NCI-H2107 treated with DMSO at 0.1 percent for 48 hours (cell line): Measurements from ENCODE around the gene PECR.
"Not testable (repeated sequence)": the region's sequence is repeated elsewhere in the genome, so short reads cannot be mapped to it uniquely, and the experiment has no call there.

Source experiments
- DNase-seq: peaks from one replicate; lab custom pipeline; 2025; ENCODE audit not compliant: unreplicated experiment; lab: John Stamatoyannopoulos, UW

PECR gene

GRCh38 chr2:216031960-216032689, 49.5 kb downstream of the PECR start:
- DNase-seq = no peak

- DNase-seq = no peak
Measured at GRCh38 chr2:216030216-216030615, 51.4 kb downstream of the PECR start.

- no peak for DNase-seq
Measured at GRCh38 chr2:216029416-216030129, 52.0 kb downstream of the PECR start.

DNA sequence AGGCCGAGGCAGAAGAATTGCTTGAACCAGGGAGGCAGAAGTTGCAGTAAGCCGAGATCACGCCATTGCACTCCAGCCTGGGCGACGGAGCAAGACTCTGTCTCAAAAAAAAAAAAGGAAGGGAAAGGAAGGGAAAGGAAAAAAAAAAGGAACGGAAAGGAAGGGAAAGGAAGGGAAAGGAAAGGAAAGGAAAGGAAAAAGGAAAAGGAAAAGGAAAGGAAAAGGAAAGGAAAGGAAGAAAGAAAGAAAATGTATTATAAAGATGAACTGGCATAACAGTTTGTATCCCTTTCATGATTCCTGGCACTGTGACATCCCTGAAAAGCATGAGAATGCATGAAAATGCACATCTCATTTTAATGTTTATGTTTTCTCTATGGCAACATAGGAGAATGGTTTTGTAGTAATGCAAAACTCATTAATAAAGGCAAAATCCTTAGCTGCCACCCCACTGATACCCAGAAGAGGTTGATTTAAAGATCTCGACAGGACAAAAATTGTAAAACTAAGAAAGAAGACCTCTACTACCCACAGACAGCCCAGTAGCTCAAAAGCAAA, 56.8 kb downstream of the PECR start:
- DNase-seq = no peak

DNA sequence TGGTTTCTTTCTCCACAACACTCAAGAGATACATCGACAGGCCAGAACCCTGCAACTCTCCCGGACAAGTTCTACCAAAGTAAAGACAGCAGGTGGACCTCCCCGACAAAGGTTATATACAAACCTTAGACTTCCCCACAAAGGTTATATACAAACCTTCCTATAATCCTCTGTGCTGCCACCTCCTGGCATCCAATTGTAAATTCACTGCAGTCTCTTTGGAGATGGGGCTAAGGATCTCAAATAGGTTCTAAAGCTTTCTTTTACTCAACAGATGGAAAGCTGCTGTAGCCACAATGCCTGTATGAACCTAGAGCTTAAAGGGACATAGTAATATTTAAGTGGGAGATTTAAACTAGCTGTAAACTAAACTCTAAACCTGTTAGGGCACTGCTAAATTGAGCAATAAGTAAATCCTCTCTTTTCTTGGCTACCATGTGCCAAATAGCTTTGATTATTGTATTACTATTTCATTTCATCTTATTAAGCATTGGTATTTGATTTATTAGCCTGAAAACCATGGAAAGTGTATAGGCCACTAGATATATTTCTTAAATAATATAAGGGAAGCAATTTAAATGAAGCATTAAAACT, 58.5 kb downstream of the PECR start:
- peak; percentile 60 for DNase-seq

DNA sequence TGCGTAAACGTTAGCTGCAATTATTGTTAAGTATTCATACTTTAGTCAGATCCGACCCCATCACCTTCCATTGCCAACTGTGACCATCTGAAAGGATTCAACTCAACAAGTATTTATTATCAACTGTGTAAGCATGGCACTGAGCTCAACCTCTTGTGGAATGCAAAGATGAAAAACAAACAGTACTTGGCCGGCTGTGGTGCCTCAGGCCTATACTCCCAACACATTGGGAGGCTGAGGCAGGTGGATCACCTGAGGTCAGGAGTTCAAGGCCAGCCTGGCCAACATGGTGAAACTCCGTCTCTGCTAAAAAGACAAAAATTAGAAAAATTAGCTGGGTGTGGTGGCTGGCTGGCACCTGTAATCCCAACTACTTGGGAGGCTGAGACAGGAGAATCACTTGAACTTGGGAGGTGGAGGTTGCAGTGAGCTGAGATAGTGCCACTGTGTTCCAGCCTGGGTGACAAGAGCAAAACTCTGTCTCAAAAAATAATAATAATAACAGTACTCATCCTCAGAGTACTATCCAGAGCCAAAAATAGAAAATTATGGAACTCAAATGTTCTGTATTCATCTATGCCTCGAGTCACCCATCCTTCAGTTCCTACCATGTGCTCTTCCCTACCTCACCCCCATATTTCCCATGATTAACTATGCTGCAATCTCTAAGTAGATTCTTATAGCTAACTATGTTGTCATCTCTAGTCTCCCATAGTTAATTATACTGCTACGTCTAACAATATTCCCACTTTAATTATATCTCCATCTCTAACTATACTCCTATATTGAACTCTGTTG, 59.6 kb downstream of the PECR start:
- DNase-seq = no peak

DNA sequence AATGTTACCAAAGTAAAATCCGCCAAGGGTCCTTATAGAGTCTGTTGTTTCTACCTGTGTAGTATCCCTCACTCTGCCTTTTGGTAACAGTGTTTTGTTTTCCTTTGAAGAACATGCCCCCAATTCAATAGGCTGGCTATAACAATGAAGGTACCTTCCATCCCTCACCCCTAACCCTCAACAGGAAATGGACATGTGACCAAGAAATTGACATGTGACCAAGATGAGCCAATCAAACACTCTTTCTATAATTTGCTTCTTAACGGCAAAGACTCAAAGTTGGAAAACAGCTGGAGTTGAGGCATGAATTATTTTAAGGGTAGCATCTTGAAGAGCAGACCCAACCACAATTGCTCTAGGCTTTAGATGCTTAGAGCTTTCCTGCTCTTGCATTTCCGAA, 62.9 kb downstream of the PECR start:
- no peak for DNase-seq

DNA sequence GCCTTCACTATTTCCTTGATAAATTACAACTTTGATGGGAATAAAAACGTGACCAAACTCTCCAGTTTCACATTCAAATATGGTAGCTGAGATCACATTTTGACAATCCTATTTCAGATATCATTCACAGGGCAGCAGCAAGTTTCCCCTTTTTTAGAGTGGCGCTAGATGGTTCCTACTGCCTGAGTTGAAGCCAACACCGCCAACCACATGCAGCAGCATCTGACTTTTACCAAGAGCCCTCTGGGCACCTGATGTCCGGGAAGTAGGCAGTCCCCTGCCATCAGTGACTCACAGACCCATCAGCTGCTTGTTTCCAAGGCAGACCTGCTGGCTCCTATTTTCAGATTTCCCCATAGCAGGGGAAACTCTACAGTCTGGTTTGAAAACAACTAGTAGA, 64.2 kb downstream of the PECR start:
- DNase-seq = no peak

- no peak for DNase-seq
Measured at GRCh38 chr2:216016581-216016980, 65.0 kb downstream of the PECR start.

- DNase-seq = peak; percentile 45
Measured at GRCh38 chr2:216015722-216016464, 65.7 kb downstream of the PECR start.

DNA sequence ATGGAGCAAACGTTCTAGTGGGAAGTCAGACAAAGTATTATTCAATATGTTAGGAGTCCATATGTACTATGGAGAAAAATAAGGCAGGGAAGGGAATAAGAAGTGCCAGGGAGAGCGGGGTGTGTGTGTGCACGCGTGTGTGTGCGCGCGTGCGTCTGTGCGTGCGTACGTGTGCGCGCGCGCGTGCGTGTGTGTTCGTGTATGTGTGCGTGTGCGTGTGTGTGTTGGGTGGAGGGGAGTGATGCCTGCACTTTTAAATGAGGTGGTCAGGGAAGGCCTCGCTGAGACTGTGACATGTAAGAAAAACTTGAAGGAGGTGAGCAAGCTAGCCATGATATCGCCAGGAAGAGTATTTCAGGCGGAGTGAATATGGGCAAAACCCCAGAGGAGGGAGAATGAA, 66.6 kb downstream of the PECR start:
- DNase-seq = no peak

DNA sequence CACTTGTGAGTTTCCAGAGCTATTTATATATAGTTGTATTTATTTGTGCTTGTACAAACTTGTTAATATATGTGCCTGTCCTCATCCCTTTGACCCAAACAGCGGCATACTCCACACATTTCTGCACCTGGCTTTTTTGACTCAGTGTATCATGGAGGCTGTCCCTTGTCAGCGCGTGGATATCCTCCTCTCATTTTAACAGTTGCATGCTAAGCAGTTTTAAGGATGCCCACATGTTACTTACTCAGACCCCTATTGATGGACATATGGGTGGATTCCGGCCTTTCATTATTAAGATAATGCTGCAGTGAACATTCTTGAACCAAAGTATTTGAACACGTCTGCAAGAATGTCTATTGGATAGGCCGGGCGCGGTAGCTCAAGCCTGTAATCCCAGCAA, 67.6 kb downstream of the PECR start:
- DNase-seq = no peak

- DNase-seq = peak; percentile 68
Measured at GRCh38 chr2:216013080-216013909, 68.3 kb downstream of the PECR start, which contains the start of gene MREG. MREG (minus strand) TSS chr2:216013551; CDS start chr2:216013327, 224 bp downstream.

DNA sequence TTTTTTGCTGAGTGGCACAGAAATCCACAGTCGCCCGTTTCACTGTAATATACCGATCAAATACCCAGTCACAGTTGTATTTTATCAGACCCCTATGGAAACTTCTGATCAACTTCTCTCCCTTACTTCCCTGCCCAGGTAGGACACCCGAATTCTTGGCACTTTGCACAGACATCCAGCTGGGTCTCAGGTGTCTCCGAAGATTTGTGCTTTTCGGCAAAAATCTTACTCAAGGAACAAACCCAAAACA, 68.9 kb downstream of the PECR start:
- no peak for DNase-seq

DNA sequence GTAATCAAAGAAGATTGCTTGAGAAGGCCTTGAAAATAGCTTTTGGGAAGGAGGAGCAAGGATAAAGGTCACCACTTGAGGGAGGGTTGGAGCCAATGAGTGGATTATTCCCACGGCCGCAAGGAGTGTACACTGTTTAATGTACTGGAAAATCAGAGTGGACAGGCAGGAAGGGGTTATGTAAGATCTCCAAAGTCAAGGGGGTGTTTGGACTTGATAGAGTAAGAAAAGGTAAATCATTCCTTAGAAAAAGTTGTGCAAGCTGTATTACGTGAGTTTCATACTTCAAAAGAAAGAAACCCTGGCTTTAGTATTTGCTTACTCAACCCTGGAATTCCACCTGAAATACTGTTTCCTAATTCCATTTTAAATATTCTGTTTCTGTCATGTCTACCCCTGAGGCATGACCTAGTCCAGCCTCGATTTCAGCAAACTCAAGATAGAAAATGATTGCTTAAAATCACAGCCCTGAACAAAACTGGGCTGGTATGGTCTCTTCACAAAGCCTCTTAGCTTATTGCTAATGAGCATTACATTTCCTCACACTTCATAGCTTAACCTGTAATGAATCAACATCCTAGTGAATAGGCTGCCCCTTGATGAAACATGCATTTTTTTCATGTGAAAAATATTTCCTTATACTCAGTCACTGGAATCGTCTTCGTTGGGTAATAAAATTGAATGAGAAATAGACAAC, 69.3 kb downstream of the PECR start:
- DNase-seq = no peak

DNA sequence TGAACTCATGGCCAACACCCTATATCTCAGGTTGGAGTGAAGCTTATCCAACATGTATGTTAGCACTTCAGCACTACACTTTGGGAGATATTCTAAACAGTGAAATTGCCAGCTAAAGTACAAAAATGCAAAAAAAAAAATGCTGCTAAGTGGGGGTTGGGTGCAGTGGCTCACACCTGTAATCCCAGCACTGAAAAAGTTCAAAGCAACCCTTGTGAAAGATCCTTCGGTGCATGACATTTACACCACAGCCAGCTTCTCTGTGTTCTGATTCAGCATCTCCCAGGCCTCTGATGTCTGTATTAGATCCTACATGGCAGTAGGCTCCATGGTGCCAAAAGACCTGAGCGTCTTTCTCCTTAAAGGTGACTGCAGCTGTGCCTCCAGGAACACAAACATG, 72.4 kb downstream of the PECR start:
- not testable (repeated sequence) for DNase-seq

DNA sequence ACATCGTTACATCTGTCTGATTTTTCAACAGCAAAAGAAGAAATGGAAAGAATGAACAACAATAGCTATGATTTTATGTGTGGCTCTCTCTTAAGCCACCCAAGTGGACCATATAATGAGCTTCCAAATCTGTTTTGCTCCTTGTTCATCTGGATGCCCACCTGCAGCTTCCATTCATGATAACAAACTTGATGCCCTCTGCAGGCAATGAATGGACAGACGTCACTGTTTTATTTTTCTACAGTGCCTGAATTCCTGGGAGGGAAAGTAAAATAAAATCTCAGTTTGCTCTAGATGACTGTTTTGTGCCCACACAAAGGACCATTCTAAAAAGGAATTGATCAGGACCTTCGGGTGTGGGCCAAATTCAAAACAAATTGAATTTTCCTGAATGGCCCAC, 73.2 kb downstream of the PECR start:
- no peak for DNase-seq

DNA sequence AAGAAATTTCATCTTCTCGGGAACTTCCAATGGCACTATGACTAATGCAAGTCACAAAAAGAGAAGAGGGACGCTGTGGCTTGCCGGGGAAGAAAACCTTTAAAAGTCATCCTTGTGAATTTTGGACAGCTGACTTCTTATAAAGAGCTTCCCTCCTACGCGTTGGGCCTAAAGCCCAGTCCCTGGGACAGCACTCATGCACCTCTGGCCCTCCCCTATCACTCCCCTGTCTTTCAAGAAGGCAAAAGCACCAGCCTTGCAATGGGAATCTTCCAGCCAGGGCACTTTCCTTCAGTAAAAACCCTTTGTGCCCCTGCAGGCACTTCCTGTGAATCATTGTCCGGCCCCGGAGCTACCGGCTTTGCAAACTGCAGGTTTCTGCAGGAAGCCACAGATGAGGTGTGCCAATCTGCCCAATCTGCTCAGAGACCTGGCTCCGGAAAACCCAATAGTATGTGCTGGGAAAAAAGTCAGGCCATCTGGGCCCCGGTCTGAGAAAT, 75.4 kb downstream of the PECR start:
- no peak for DNase-seq

DNA sequence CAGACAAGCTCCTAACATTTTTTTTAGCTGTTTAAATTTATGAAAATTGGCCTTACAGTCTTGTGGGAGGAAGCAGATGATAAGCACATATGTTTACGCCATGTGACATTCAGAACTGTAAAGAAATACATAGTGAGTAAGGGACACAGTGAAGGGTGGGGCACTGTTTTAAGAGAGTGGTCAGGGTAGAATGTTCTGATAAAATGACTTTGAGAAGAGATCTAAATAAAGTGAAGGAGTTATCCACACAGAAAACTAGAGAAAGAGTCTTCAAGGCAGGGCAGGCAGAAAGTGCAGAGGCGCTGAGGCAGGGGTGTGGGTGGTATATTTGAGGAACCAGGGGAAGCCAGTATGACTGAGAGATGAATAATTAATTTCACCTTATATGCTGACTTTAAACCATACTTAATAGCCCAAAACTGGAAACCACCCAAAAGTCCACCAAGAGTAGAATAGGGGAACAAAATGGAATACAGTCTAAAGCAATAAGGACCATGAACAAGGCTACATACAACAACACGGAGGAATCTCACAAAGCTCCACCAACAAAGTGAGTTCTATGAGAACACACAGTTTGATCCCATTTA, 76.8 kb downstream of the PECR start:
- no peak for DNase-seq
